GM19043 (cell line): Measurements from ENCODE around the gene FBXO45.
"Not testable (repeated sequence)": the region's sequence is repeated elsewhere in the genome, so short reads cannot be mapped to it uniquely, and the experiment has no call there.

ENCODE experiments used
- ATAC-seq: cut with Tn5 transposase; IDR thresholded peaks from one replicate; pipeline ENCODE4 v1.9.1; 2021; ENCODE audit warnings: low read depth; ENCODE audit not compliant: unreplicated experiment

Gene FBXO45

GRCh38 chr3:196555295-196555694 lies 13.2 kb upstream of the FBXO45 start:
- no peak for ATAC-seq

DNA sequence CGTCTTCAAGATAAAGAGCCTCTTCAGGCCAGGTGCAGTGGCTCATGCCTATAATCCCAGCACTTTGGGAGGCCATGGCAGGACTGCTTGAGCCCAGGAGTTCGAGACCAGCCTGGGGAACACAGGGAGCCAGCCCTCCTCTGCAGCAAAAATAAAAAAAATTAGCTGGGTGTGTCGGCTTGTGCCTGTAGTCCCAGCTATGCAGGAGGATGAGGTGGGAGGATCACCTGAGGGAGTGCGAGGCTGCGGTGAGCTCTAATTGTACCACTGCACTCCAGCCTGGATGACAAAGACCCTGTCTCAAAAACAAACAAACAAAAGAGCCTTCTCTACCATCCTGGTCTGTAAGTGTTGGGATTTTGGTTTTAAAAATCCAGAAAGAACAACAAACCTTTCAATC lies 11.2 kb upstream of the FBXO45 start:
- no peak for ATAC-seq

GRCh38 chr3:196558476-196558875 lies 10.0 kb upstream of the FBXO45 start:
- no peak for ATAC-seq

GRCh38 chr3:196559826-196560225 lies 8.6 kb upstream of the FBXO45 start:
- ATAC-seq = no peak

DNA sequence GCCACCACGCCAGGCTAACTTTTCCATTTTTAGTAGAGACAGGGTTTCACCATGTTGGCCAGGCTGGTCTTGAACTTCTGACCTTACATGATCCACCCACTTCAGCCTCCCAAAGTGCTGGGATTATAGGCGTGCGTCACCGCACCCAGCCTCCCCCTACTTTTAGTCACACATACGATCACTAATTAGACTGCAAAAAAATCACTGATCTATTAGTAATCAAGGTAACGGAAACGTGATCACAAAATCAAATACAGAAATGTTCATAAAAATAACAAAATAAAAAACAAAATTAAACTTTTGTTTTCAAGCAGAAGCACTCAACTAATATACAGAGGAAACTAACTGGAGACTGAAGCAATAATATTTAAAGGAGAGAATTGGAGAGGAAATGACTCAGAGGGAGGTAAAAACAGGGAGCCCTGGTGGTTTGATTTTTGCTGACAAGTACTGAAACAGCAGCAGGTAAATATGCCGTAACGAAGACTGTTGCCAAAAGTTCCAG lies 4.7 kb upstream of the FBXO45 start:
- no peak for ATAC-seq

GRCh38 chr3:196569003-196569516 lies 600 bp downstream of the FBXO45 start:
- peak; percentile 48 for ATAC-seq

DNA sequence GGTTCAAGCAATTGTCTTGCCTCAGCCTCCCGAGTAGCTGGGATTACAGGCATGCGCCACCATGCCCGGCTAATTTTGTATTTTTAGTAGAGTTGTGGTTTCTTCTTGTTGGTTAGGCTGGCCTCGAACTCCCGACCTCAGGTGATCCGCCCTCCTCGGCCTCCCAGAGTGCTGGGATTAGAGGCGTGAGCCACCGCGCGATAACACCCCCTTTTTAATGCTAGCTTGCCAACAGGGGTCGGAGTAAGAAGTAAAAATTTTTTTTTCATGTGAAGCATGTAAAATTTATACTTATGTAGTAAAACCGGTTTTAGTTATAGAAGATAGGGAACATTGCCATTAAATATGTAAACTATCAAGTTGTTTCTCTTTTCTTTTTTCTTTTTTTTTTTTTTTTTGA lies 1.9 kb downstream of the FBXO45 start:
- ATAC-seq = not testable (repeated sequence)

GRCh38 chr3:196572389-196572788 lies 3.9 kb downstream of the FBXO45 start:
- no peak for ATAC-seq

- no peak for ATAC-seq
Observed at GRCh38 chr3:196585044-196585757, 16.7 kb downstream of the FBXO45 start.

DNA sequence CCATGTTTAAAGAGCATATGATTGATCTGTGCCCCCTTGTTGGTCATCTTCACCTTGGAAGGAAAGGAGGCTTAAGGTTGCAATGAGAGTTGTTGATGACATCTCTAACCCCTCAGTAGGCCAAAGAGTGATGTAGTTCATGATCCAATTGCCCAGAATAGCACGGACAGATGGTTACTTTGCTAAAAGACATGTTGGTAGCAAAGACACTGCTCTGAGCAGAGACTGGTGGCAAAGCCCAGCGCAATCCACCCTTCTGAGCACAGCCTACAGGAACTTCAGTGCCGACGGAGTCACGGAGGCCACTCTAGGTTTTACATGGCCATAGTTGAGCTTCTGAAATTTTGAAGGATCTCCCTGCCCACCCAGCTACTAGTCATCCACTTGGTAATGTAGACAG lies 21.8 kb downstream of the FBXO45 start:
- no peak for ATAC-seq

DNA sequence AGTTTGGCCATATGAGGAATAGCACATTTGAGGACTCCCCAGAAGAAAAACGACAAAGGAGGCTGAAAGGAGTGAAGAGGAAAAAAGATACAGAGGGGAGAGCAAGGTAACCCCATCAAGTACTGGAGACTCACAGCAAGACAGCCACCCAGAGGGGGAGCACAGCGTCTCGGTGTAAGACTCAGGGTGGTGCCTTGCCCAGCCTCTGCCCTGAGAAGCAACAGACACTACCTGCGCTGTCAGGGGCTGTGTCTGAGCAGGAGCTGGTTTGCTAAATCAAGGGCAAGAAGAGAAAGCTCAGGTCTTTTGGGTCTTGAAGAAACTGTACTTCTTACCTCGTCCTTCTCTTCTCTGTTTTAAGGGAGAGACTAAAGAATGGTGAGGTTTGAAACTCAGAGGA lies 27.9 kb downstream of the FBXO45 start:
- no peak for ATAC-seq

GRCh38 chr3:196597971-196598733 lies 29.7 kb downstream of the FBXO45 start:
- ATAC-seq = not testable (repeated sequence)

- no peak for ATAC-seq
Observed at GRCh38 chr3:196599734-196600128, 31.3 kb downstream of the FBXO45 start.

DNA sequence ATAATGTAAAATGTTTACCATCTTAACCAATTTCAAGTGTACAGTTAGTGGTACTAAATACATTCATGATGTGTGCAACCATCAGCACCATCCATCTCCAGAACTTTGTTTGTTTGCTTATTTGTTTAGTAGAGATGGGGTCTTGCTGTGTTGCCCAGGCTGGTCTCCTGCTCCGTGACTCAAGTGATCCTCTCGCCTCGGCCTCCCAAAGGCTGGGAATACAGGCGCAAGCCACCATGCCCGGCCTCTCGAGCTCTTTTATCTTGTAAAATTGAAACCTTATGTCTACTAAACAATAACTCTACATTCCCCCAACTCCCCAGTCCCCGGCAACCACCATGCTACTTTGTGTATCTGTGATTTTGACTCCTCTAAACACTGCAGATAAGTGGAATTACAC lies 31.9 kb downstream of the FBXO45 start:
- no peak for ATAC-seq

DNA sequence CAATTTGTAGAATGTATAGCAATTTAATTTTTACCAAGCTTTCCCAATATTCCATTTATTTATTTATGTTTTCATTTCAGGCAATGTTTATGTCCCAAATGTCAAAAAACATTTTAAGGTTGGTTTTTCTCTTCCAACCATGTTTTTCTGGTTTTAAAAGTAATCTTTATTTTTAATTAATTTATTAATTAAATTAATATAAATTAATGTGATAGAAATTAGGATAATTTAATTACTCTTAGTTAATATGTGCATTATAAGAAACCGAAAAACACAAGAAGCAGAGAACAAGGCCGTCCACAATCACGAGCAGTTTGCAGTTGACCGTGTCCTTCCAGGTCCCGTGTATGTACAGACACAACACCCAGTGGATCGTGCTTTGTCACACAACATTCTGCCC lies 34.2 kb downstream of the FBXO45 start:
- no peak for ATAC-seq

DNA sequence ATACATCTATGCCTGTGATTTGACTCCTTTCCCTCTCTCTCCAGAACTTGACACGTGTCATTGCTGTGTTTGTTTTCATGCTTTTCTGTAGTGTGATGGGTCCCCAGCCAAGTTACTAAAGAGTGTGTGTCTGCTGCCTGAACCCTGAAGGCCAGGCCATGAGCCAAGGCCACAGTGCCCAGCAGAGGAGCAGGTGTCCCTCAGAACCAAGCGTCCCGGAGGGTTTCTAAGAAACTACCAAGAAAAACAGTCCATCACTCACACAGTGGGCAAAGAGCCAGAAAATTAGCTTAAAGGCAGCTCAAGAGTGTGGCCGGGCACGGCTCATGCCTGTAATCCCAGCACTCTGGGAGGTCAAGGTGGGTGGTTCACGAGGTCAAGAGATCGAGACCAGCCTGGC lies 35.2 kb downstream of the FBXO45 start:
- ATAC-seq = no peak

DNA sequence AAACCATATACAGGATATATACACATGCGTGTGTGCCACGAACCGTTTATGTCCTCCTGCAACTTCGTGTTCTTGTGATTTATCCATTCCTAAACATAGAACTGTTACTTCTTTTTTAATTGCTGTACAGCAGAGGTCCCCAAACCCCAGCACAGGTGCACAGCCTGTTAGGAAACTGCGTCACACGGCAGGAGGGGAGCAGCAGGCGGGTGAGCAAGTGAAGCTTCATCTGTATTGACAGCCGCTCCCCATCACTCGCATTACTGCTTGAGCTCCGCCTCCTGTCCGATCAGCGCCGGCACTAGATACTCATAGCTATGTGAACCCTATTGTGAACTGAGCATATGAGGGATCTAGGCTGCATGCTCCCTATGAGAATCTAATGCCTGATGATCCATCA lies 36.1 kb downstream of the FBXO45 start:
- ATAC-seq = no peak

DNA sequence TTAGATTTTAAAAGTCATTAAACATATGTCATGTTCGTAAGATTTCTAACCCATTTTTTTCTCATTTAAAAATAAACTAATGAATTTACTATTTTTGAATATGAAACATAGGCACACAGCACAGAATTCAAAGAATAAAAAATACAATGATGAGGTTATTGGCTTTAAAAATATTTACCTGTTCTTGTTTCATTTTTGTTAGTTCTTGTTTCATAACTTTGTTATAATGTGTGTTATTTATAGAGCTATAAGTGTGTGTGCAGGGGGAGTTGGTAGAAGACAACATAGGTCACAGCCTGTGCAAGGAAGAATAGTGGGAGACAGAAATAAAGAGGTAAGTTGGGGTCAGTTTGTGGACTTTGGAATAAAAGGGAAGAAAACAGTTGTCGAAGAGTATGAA lies 40.2 kb downstream of the FBXO45 start:
- ATAC-seq = no peak

- ATAC-seq = peak; percentile 87
Observed at GRCh38 chr3:196609343-196609775, 40.9 kb downstream of the FBXO45 start.

DNA sequence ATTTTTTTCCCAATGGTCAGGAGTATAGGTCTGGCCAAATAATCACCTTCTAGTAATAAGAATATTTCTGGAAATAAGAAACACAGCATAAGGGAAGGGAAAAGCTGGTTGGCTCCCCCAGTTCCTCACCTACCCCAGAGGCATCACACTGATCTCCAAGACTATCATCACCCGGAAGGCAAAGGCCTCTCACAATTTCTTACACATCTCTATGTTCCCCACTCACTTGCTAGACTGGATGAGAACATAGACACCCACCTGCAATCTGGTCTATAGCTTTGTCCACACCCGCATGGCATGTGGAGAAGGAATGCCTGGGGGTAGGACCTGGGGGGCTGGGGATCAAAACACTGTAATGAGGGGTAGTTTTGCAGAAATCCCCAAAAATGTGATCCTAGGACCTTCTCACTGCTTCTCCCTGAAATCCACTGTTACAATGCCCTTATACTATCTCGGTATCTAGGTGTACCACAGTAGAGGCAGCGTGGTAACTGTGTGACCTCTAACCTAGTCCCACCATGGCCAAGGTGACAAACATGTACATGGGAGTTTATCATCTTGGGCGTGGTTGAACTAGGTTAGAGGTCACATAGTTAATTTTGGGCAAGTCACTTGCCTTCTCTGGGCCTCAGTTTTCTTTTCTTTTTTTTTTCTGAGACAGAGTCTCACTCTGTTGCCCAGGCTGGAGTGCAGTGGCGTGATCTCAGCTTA lies 41.5 kb downstream of the FBXO45 start:
- no peak for ATAC-seq
